IMR-90 (cell line): ENCODE measurements around the gene THAP5. TPM values are rescaled to one million over a fixed set of nuclear protein-coding genes. Genes with fewer than 3 reads are reported as not detected.

Source experiments
- ATAC-seq: fragments of 200-7000 bp; cut with Tn5 transposase; 2 replicates; pipeline ENCODE4 v1.9.1; 2020; ENCODE audit warnings: low read depth, mild to moderate bottlenecking, moderate library complexity
- BruUV-seq: library from RNA; stranded (reverse); fragments of 400-500 nt; replicated peaks from 2 replicates; lab custom pipeline; 2021; lab: Mats Ljungman, UMichigan
- CTCF ChIA-PET: fragments of 300-600 bp; formaldehyde crosslinking; extraction: SDS; loops from one replicate; lab custom pipeline; 2021; ENCODE audit warnings: antibody characterized with exemption; lab: Yijun Ruan, JAX
- POLR2A ChIA-PET: fragments of 300-600 bp; sonication (Branson Sonifier 250); formaldehyde crosslinking; loops from one replicate; lab custom pipeline; 2022; ENCODE audit warnings: antibody characterized with exemption; ENCODE audit not compliant: unreplicated experiment; lab: Charles Lee
- DNase-seq: peaks from one replicate; pipeline ENCODE4 v3.0.0; 2013
- H2AFZ ChIP-seq: replicated peaks from 2 replicates; pipeline ENCODE3; 2013; ENCODE audit warnings: low read length, mild to moderate bottlenecking; ENCODE audit not compliant: poor library complexity
- H2AK5ac ChIP-seq: 2 replicates; pipeline ENCODE4 v1.6.1; 2013; ENCODE audit warnings: low read depth, low read length, inconsistent platforms
- H2AK9ac ChIP-seq: replicated peaks from 2 replicates; pipeline ENCODE3; 2013; ENCODE audit warnings: mild to moderate bottlenecking, low read depth, low read length, moderate library complexity; ENCODE audit not compliant: poor library complexity
- H2BK120ac ChIP-seq: 2 replicates; pipeline ENCODE4 v1.6.1; 2013; ENCODE audit warnings: low read depth, low read length, inconsistent platforms
- H2BK15ac ChIP-seq: 3 replicates; pipeline ENCODE4 v1.6.1; 2013; ENCODE audit warnings: low read depth, low read length, inconsistent platforms
- H2BK20ac ChIP-seq: 2 replicates; pipeline ENCODE4 v1.6.1; 2013; ENCODE audit warnings: low read depth, mild to moderate bottlenecking, inconsistent platforms, low read length, moderate library complexity
- H2BK5ac ChIP-seq: 2 replicates; pipeline ENCODE4 v1.6.1; 2013; ENCODE audit warnings: mild to moderate bottlenecking, low read depth, low read length, inconsistent platforms; ENCODE audit not compliant: poor library complexity, severe bottlenecking
- H3K14ac ChIP-seq: replicated peaks from 2 replicates; pipeline ENCODE4 v1.6.1; 2013; ENCODE audit warnings: low read depth, low read length, inconsistent platforms
- H3K18ac ChIP-seq: 2 replicates; pipeline ENCODE4 v1.6.1; 2013; ENCODE audit warnings: low read depth, low read length, control low read depth
- H3K23ac ChIP-seq: 2 replicates; pipeline ENCODE4 v1.6.1; 2013; ENCODE audit warnings: low read depth, low read length, inconsistent platforms
- H3K27ac ChIP-seq: 2 replicates; pipeline ENCODE4 v1.5.1; 2013; ENCODE audit warnings: mild to moderate bottlenecking, control low read depth, low read length; ENCODE audit not compliant: insufficient read depth
- H3K27me3 ChIP-seq: 2 replicates; pipeline ENCODE4 v1.6.1; 2013; ENCODE audit warnings: low read length; ENCODE audit not compliant: control insufficient read depth, insufficient read depth
- H3K36me3 ChIP-seq: 2 replicates; pipeline ENCODE4 v1.6.1; 2013; ENCODE audit warnings: low read length, mixed read lengths; ENCODE audit not compliant: control insufficient read depth, insufficient read depth
- H3K4ac ChIP-seq: 2 replicates; pipeline ENCODE4 v1.6.1; 2013; ENCODE audit warnings: low read depth, low read length, inconsistent platforms
- H3K4me1 ChIP-seq: 2 replicates; pipeline ENCODE4 v1.6.1; 2013; ENCODE audit warnings: low read length, mixed read lengths; ENCODE audit not compliant: control insufficient read depth, insufficient read depth
- H3K4me2 ChIP-seq: 2 replicates; pipeline ENCODE4 v1.6.1; 2013; ENCODE audit warnings: low read depth, mild to moderate bottlenecking, control low read depth, low read length, moderate library complexity
- H3K4me3 ChIP-seq: 2 replicates; pipeline ENCODE4 v1.5.1; 2013; ENCODE audit warnings: low read depth, mild to moderate bottlenecking, control low read depth, low read length, moderate library complexity; ENCODE audit not compliant: insufficient read depth
- H3K56ac ChIP-seq: 2 replicates; pipeline ENCODE4 v1.6.1; 2013; ENCODE audit warnings: low read length, inconsistent platforms; ENCODE audit not compliant: insufficient read depth; ENCODE audit errors: extremely low read depth
- H3K79me1 ChIP-seq, 2 experiments: 2 replicates each; pipeline ENCODE4 v1.6.1; 2013; ENCODE audit warnings: low read length in 2 of 2, inconsistent platforms in 1 of 2, low read depth in 1 of 2
- H3K9ac ChIP-seq: 2 replicates; pipeline ENCODE4 v1.6.1; 2013; ENCODE audit warnings: low read depth, low read length, control low read depth
- H3K9me1 ChIP-seq: 2 replicates; pipeline ENCODE4 v1.6.1; 2013; ENCODE audit warnings: low read length, inconsistent platforms; ENCODE audit not compliant: insufficient read depth
- H3K9me3 ChIP-seq: 2 replicates; pipeline ENCODE4 v1.6.1; 2013; ENCODE audit warnings: low read length; ENCODE audit not compliant: control insufficient read depth, insufficient read depth
- H4K20me1 ChIP-seq: 2 replicates; pipeline ENCODE4 v1.6.1; 2013; ENCODE audit warnings: low read length, inconsistent platforms; ENCODE audit not compliant: insufficient read depth
- H4K5ac ChIP-seq: 2 replicates; pipeline ENCODE4 v1.6.1; 2013; ENCODE audit warnings: mild to moderate bottlenecking, low read depth, low read length, control low read depth
- H4K8ac ChIP-seq, 2 experiments: 2 replicates each; pipeline ENCODE4 v1.6.1; 2013; ENCODE audit warnings: low read depth in 2 of 2, low read length in 2 of 2, control low read depth in 1 of 2, inconsistent platforms in 1 of 2
- H4K91ac ChIP-seq: 2 replicates; pipeline ENCODE4 v1.6.1; 2013; ENCODE audit warnings: low read depth, low read length, inconsistent platforms; ENCODE audit not compliant: insufficient read depth
- BHLHE40 ChIP-seq: fragments of 150-350 bp; IDR thresholded peaks from 2 replicates; pipeline ENCODE4 v1.6.1; 2016; ENCODE audit warnings: mild to moderate bottlenecking, low read depth, low read length
- CEBPB ChIP-seq: IDR thresholded peaks from 2 replicates; pipeline ENCODE4 v1.6.1; 2012; ENCODE audit warnings: low read depth, low read length, improper control_type of control experiment
- CHD1 ChIP-seq: IDR thresholded peaks from 2 replicates; pipeline ENCODE4 v1.6.1; 2012; ENCODE audit warnings: low read depth, low read length, improper control_type of control experiment
- CTCF ChIP-seq: conservative IDR thresholded peaks from 2 replicates; pipeline ENCODE4 v1.5.1; 2012; ENCODE audit warnings: mild to moderate bottlenecking, low read depth, low read length, improper control_type of control experiment
- ELK1 ChIP-seq: fragments of 150-350 bp; IDR thresholded peaks from 2 replicates; pipeline ENCODE4 v1.6.1; 2016; ENCODE audit warnings: low read depth, mild to moderate bottlenecking, low read length, moderate library complexity, borderline replicate concordance
- FOS ChIP-seq: fragments of 150-350 bp; IDR thresholded peaks from 2 replicates; pipeline ENCODE4 v1.6.1; 2016; ENCODE audit warnings: low read depth, low read length
- MAFK ChIP-seq: IDR thresholded peaks from 2 replicates; pipeline ENCODE4 v1.6.1; 2012; ENCODE audit warnings: low read depth, low read length, improper control_type of control experiment
- MAZ ChIP-seq: IDR thresholded peaks from 2 replicates; pipeline ENCODE4 v1.6.1; 2012; ENCODE audit warnings: low read depth, mild to moderate bottlenecking, low read length, improper control_type of control experiment, moderate library complexity, borderline replicate concordance
- MXI1 ChIP-seq: IDR thresholded peaks from 2 replicates; pipeline ENCODE4 v1.6.1; 2012; ENCODE audit warnings: low read depth, mild to moderate bottlenecking, low read length, moderate library complexity, borderline replicate concordance
- NFE2L2 ChIP-seq: fragments of 150-350 bp; IDR thresholded peaks from 2 replicates; pipeline ENCODE4 v1.6.1; 2016; ENCODE audit warnings: low read depth, mild to moderate bottlenecking, low read length
- POLR2A ChIP-seq: IDR thresholded peaks from 2 replicates; pipeline ENCODE4 v1.6.1; 2012; ENCODE audit warnings: mild to moderate bottlenecking, low read depth, low read length
- RAD21 ChIP-seq: IDR thresholded peaks from 2 replicates; pipeline ENCODE4 v1.6.1; 2012; ENCODE audit warnings: low read length, improper control_type of control experiment
- RCOR1 ChIP-seq: IDR thresholded peaks from 2 replicates; pipeline ENCODE4 v1.6.1; 2012; ENCODE audit warnings: mild to moderate bottlenecking, low read length, improper control_type of control experiment; ENCODE audit not compliant: insufficient replicate concordance
- RFX5 ChIP-seq: IDR thresholded peaks from 2 replicates; pipeline ENCODE4 v1.8.0; 2012; ENCODE audit warnings: low read depth, mild to moderate bottlenecking, low read length, moderate library complexity
- SMC3 ChIP-seq: fragments of 150-350 bp; IDR thresholded peaks from 2 replicates; pipeline ENCODE4 v1.6.1; 2016; ENCODE audit warnings: low read depth, mild to moderate bottlenecking, antibody characterized with exemption, low read length, moderate library complexity
- USF2 ChIP-seq: fragments of 150-350 bp; IDR thresholded peaks from 2 replicates; pipeline ENCODE4 v1.6.1; 2017; ENCODE audit warnings: mild to moderate bottlenecking, antibody characterized with exemption, low read length, low read depth
- WGBS, 2 experiments: methylation state at CpG; one replicate each; pipeline versions ENCODE4 v1.1.5 to v1.1.7; 2013; ENCODE audit warnings: missing lambda C conversion rate in 2 of 2; ENCODE audit not compliant: insufficient read length in 1 of 2; ENCODE audit errors: extremely low coverage in 2 of 2; 5-methylcytosine and 5-hydroxymethylcytosine counted together
- dilution Hi-C: fragments of 300-500 bp; cut with HindIII; formaldehyde crosslinking; loops from one replicate; pipeline ENCODE4 v1.14.3; 2018; ENCODE audit warnings: low sequenced_read_pairs; ENCODE audit not compliant: unreplicated experiment
- in situ Hi-C: fragments of 300-500 bp; cut with MboI; formaldehyde crosslinking; loops from 3 replicates; pipeline ENCODE4 v1.14.3; 2019; ENCODE audit warnings: low sequenced_read_pairs, inconsistent platforms, mixed read lengths
- intact Hi-C: fragments of 100-400 bp; cut with micrococcal nuclease; formaldehyde crosslinking; loops from 2 replicates; pipeline ENCODE4 v1.10.0; 2022
- polyA plus RNA-seq, 3 experiments: library from polyadenylated mRNA; depleted of rRNA; stranded (reverse); fragments of >200 nt; gene quantifications; 2 replicates each; pipeline ENCODE4 v1.2.3, GENCODE V29; 2012; ENCODE audit warnings: low replicate concordance in 1 of 3
- total RNA-seq: library from RNA; depleted of rRNA; stranded (reverse); fragments of >200 nt; gene quantifications from 2 replicates; pipeline ENCODE4 v1.2.3, GENCODE V29; 2012

THAP5 gene
- total and polyA plus RNA-seq, 2 of the 4 experiments (the other 2 are of a cell fraction), result 6.7 to 23.7 TPM

GRCh38 chr7:108517951-108518350 is 51.6 kb downstream of the THAP5 start:
- peaks cover 25 to 30% of the 10 kb centered on the region in 2 experiments for H3K79me1 ChIP-seq
- H3K27ac ChIP-seq, result no peak overlapping the region
- H3K18ac ChIP-seq, result no peak overlapping the region
- no peak overlapping the region for H2AFZ ChIP-seq
- H3K9me1 ChIP-seq, result no peaks in the 10 kb centered on the region
- no peak overlapping the region for H3K9ac ChIP-seq
- H3K4me3 ChIP-seq, result no peak overlapping the region
- no peaks in the 10 kb centered on the region for H4K20me1 ChIP-seq
- dilution Hi-C loops (no loop called here), in situ Hi-C loops (no loop called here), intact Hi-C loops (no loop called here)
- H2AK9ac ChIP-seq, result no peak overlapping the region
- H2AK5ac ChIP-seq, result no peak overlapping the region
- no peak for TF ChIP-seq RAD21
- no peak for TF ChIP-seq MAFK
- TF ChIP-seq CHD1, result no peak
- no peak for TF ChIP-seq NFE2L2
- no peak for TF ChIP-seq CTCF
- no peak for TF ChIP-seq BHLHE40
- TF ChIP-seq ELK1, result no peak
- no peak for TF ChIP-seq MAZ
- no peak for TF ChIP-seq FOS
- no peak for TF ChIP-seq USF2
- no peak for TF ChIP-seq SMC3
- TF ChIP-seq MXI1, result no peak
- TF ChIP-seq CEBPB, result no peak
- TF ChIP-seq POLR2A, result no peak
- TF ChIP-seq RFX5, result no peak
- TF ChIP-seq RCOR1, result no peak
- H2BK5ac ChIP-seq, result no peak overlapping the region
- POLR2A ChIA-PET, result no interaction called here
- H3K4me2 ChIP-seq, result no peak overlapping the region
- no CpG with 5 or more reads among the region's 3 CpGs for WGBS, 2 experiments
- H4K8ac ChIP-seq, result no peak overlapping the region
- CTCF ChIA-PET, result no interaction called here
- H3K4me1 ChIP-seq, result no peaks in the 10 kb centered on the region
- no peak overlapping the region for H2BK15ac ChIP-seq
- no peak overlapping the region for H3K23ac ChIP-seq
- no peak for DNase-seq
- H4K91ac ChIP-seq, result no peak overlapping the region
- H3K27me3 ChIP-seq, result no peaks in the 10 kb centered on the region
- no peak overlapping the region for H2BK20ac ChIP-seq
- no peak for ATAC-seq
- no peak overlapping the region for H3K14ac ChIP-seq
- H3K36me3 ChIP-seq, result peaks cover 6% of the 10 kb centered on the region
- no peak overlapping the region for H4K5ac ChIP-seq
- no TSS peak for BruUV-seq
- no peak overlapping the region for H2BK120ac ChIP-seq
- no peak overlapping the region for H3K4ac ChIP-seq
- no peak overlapping the region for H3K56ac ChIP-seq
- H3K9me3 ChIP-seq, result peaks cover 2% of the 10 kb centered on the region; the same call in 1 of the 2 replicates
